OCI-LY7 (cell line): ENCODE results near the gene CTDSPL2. TPM values are rescaled to one million over a fixed set of nuclear protein-coding genes. Genes with fewer than 3 reads are reported as not detected.

Source experiments
- BruUV-seq: library from RNA; stranded (reverse); fragments of 400-500 nt; replicated peaks from 2 replicates; lab custom pipeline; 2021; lab: Mats Ljungman, UMichigan
- CTCF ChIA-PET: fragments of 300-600 bp; sonication (Branson Sonifier 250); formaldehyde crosslinking; loops from one replicate; lab custom pipeline; 2022; ENCODE audit warnings: antibody characterized with exemption; ENCODE audit not compliant: unreplicated experiment; lab: Charles Lee
- POLR2A ChIA-PET: fragments of 300-600 bp; sonication (Branson Sonifier 250); formaldehyde crosslinking; loops from one replicate; lab custom pipeline; 2022; ENCODE audit warnings: antibody characterized with exemption; lab: Charles Lee
- DNase-seq: peaks from one replicate; pipeline ENCODE4 v3.0.0-alpha.2; 2015; ENCODE audit warnings: low spot score
- H2AFZ ChIP-seq: fragments of 200-600 bp; sonication (generic), shearing (Covaris generic); 2 replicates; pipeline ENCODE4 v1.6.1; 2014; ENCODE audit warnings: mild to moderate bottlenecking, antibody characterized with exemption, low read length, moderate library complexity
- H3K27ac ChIP-seq: fragments of 200-600 bp; sonication (generic); 2 replicates; pipeline ENCODE4 v1.5.1; 2014; ENCODE audit warnings: mixed run types, low read depth, mild to moderate bottlenecking, moderate library complexity, low read length, inconsistent platforms; ENCODE audit not compliant: poor library complexity, severe bottlenecking
- H3K36me3 ChIP-seq: fragments of 200-600 bp; sonication (generic); 2 replicates; pipeline ENCODE4 v1.6.1; 2014; ENCODE audit warnings: mild to moderate bottlenecking, antibody characterized with exemption, low read length, moderate library complexity, mixed read lengths; ENCODE audit not compliant: insufficient read depth
- H3K4me1 ChIP-seq: fragments of 200-600 bp; sonication (generic); 2 replicates; pipeline ENCODE4 v1.5.1; 2014; ENCODE audit warnings: mild to moderate bottlenecking, low read length; ENCODE audit not compliant: insufficient read depth, poor library complexity, severe bottlenecking
- H3K4me2 ChIP-seq: fragments of 200-600 bp; sonication (generic); 2 replicates; pipeline ENCODE4 v1.6.1; 2014; ENCODE audit warnings: mild to moderate bottlenecking, low read length
- H3K4me3 ChIP-seq: fragments of 200-600 bp; sonication (generic); 2 replicates; pipeline ENCODE4 v1.5.1; 2014; ENCODE audit warnings: mild to moderate bottlenecking, low read depth, low read length; ENCODE audit not compliant: poor library complexity, severe bottlenecking
- H3K79me2 ChIP-seq: fragments of 200-600 bp; sonication (generic); 2 replicates; pipeline ENCODE4 v1.6.1; 2016; ENCODE audit warnings: low read depth, mild to moderate bottlenecking, low read length, moderate library complexity, mixed read lengths; ENCODE audit not compliant: insufficient read depth
- H3K9me2 ChIP-seq: fragments of 200-600 bp; sonication (generic); 2 replicates; pipeline ENCODE4 v1.6.1; 2016; ENCODE audit warnings: mild to moderate bottlenecking, low read length, mixed read lengths; ENCODE audit not compliant: insufficient read depth
- H3K9me3 ChIP-seq: fragments of 200-600 bp; sonication (generic); 2 replicates; pipeline ENCODE4 v1.6.1; 2014; ENCODE audit warnings: mild to moderate bottlenecking, mixed run types, low read length, mixed read lengths
- H4K20me1 ChIP-seq: fragments of 200-600 bp; sonication (generic); 2 replicates; pipeline ENCODE4 v1.6.1; 2014; ENCODE audit warnings: mild to moderate bottlenecking, antibody characterized with exemption, low read length, moderate library complexity, mixed read lengths; ENCODE audit not compliant: insufficient read depth
- EZH2phosphoT487 ChIP-seq: fragments of 200-600 bp; sonication (generic); IDR thresholded peaks from 2 replicates; pipeline ENCODE4 v1.6.1; 2018; ENCODE audit warnings: low read depth, borderline replicate concordance, mild to moderate bottlenecking, mixed run types, antibody characterized with exemption, low read length, moderate library complexity, mixed read lengths
- intact Hi-C: fragments of 100-400 bp; cut with micrococcal nuclease; formaldehyde crosslinking; loops from one replicate; pipeline ENCODE4 v1.10.0; 2022; ENCODE audit not compliant: unreplicated experiment
- total RNA-seq, 2 experiments: library from RNA; depleted of rRNA in 1 of 2; stranded (reverse); fragments of >200 nt in 1 of 2; shearing (Covaris generic) in 1 of 2; gene quantifications; 2 replicates each; pipeline ENCODE4 v1.2.3, GENCODE V29; 2014 to 2022
- TF ChIP-seq, protein P1 (sequence below): fragments of 200-600 bp; sonication (generic); conservative IDR thresholded peaks from 2 replicates; pipeline ENCODE4 v1.5.1; 2014; ENCODE audit warnings: mild to moderate bottlenecking, antibody characterized with exemption, low read length, moderate library complexity, mixed read lengths

Gene CTDSPL2
- total RNA-seq, 2 experiments from 2014 or later: 88.0 to 138 TPM

GRCh38 chr15:44397869-44398268, 29.6 kb upstream of the CTDSPL2 start:
- no peaks in the 10 kb centered on the region for H3K36me3 ChIP-seq
- no peak overlapping the region for H2AFZ ChIP-seq
- H3K27ac ChIP-seq: no peak overlapping the region
- TF ChIP-seq, protein P1, sequence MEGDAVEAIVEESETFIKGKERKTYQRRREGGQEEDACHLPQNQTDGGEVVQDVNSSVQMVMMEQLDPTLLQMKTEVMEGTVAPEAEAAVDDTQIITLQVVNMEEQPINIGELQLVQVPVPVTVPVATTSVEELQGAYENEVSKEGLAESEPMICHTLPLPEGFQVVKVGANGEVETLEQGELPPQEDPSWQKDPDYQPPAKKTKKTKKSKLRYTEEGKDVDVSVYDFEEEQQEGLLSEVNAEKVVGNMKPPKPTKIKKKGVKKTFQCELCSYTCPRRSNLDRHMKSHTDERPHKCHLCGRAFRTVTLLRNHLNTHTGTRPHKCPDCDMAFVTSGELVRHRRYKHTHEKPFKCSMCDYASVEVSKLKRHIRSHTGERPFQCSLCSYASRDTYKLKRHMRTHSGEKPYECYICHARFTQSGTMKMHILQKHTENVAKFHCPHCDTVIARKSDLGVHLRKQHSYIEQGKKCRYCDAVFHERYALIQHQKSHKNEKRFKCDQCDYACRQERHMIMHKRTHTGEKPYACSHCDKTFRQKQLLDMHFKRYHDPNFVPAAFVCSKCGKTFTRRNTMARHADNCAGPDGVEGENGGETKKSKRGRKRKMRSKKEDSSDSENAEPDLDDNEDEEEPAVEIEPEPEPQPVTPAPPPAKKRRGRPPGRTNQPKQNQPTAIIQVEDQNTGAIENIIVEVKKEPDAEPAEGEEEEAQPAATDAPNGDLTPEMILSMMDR: no peak
- TF ChIP-seq EZH2phosphoT487: no peak
- H3K9me2 ChIP-seq: no peaks in the 10 kb centered on the region
- H3K79me2 ChIP-seq: no peaks in the 10 kb centered on the region
- CTCF ChIA-PET: no interaction called here
- H3K4me3 ChIP-seq: no peak overlapping the region
- intact Hi-C loops: no loop called here
- H3K9me3 ChIP-seq: no peaks in the 10 kb centered on the region
- no peak overlapping the region for H3K4me2 ChIP-seq
- H4K20me1 ChIP-seq: no peaks in the 10 kb centered on the region
- POLR2A ChIA-PET: interaction anchor here (0.6 to 1.1 kb wide), 5 partner anchors 12 to 260 kb away, joined by 3 to 6 read pairs (median 3); no protein-coding TSS in a partner anchor
- no peak for DNase-seq
- H3K4me1 ChIP-seq: no peaks in the 10 kb centered on the region
- no TSS peak for BruUV-seq

DNA sequence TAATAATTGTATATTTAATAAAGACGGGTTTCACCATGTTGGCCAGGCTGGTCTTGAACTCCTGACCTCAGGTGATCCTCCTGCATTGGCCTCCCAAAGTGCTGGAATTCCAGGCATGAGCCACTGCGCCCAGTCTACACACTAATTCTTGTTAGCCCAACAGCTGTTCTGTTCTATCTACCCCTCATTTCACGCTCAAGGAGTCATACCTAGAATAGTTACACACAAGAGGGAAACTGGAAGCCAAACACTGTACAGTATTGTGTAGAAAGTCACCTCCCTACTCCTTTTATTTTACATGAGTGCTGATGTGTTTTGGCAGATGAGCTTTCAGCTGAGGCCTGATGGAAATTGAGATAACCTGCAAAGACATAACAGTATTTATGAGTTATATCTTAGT, 13.4 kb upstream of the CTDSPL2 start:
- DNase-seq: no peak
- no peak overlapping the region for H3K4me2 ChIP-seq
- no peak overlapping the region for H3K27ac ChIP-seq
- H3K4me1 ChIP-seq: no peaks in the 10 kb centered on the region
- ChIA-PET POLR2A (interaction anchor here (0.6 kb wide), 3 partner anchors 15 to 614 kb away, joined by 3 to 7 read pairs (median 4); no protein-coding TSS in a partner anchor), CTCF (no interaction called here)
- intact Hi-C loops: no loop called here
- H4K20me1 ChIP-seq: no peaks in the 10 kb centered on the region
- H3K79me2 ChIP-seq: no peaks in the 10 kb centered on the region
- H3K9me3 ChIP-seq: no peaks in the 10 kb centered on the region
- no TSS peak for BruUV-seq
- H2AFZ ChIP-seq: no peak overlapping the region
- no peak overlapping the region for H3K4me3 ChIP-seq
- H3K9me2 ChIP-seq: no peaks in the 10 kb centered on the region
- H3K36me3 ChIP-seq: peaks cover 3% of the 10 kb centered on the region; the same call in 1 of the 2 replicates
- TF ChIP-seq, protein P1: no peak
- TF ChIP-seq EZH2phosphoT487: no peak
